ENCODE results near the gene SRRM5. TPM values are rescaled to one million over a fixed set of nuclear protein-coding genes. Genes with fewer than 3 reads are reported as not detected.
A peak's percentile ranks its signal among the peaks of the same experiment; 100 is the strongest.

The SRRM5 gene
- total and polyA plus RNA-seq, 2 of the 13 experiments (the other 11 are each of a cell fraction or from before 2014, with no cell fraction given) = 0.11 to 0.16 TPM

DNA sequence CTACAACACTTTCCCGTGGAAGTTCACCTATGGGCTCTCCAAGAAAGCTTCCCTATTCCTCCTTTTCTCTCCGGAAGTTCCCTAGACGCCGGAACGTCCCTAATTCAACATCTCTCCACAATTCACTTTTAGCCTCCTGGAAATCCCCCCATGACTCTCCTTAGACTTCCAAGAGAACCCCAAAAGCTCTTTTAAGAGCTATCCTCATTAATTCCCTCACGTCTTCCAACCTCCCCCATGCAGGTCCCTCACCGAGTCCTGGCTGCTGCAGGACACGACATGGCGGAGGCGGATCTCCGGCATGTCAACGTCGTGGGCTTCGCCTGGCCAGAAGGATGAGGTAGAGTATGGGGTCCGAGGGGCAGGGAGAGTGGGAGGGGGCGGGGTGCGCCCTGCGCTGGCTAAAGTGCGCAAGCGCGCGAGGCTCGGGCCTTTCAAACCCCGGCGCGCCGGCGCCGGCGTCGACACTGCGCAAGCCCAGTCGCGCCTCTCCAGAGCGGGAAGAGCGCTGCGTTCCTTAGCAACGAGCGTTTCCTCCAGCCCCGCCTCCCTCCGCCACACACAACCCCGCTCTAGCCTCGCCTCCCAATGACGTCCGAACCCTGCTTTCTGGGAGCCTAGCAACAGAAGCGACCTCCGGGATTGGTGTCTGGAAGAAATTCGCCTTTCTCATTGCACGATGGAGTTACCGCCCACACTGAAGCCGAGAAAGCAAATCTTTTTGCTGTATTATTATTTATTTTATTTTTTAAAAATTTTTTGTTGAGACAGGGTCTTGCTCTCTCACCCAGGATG, 36.5 kb upstream of the SRRM5 start, which contains the start of the genes PINLYP and XRCC1 (continued):
- TF ChIP-seq, protein P1, sequence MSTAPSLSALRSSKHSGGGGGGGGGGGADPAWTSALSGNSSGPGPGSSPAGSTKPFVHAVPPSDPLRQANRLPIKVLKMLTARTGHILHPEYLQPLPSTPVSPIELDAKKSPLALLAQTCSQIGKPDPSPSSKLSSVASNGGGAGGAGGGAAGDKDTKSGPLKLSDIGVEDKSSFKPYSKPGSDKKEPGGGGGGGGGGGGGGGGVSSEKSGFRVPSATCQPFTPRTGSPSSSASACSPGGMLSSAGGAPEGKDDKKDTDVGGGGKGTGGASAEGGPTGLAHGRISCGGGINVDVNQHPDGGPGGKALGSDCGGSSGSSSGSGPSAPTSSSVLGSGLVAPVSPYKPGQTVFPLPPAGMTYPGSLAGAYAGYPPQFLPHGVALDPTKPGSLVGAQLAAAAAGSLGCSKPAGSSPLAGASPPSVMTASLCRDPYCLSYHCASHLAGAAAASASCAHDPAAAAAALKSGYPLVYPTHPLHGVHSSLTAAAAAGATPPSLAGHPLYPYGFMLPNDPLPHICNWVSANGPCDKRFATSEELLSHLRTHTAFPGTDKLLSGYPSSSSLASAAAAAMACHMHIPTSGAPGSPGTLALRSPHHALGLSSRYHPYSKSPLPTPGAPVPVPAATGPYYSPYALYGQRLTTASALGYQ (CRISPR knock-in tag; IDR thresholded peaks at IDR 0.05) = no peak
- peak; percentile 75; the same call in 1 of the 2 replicates for TF ChIP-seq MAZ (IDR thresholded peaks at IDR 0.05; ENCODE audit: borderline replicate concordance, low read depth, low read length)
- TF ChIP-seq MAZ (CRISPR knock-in tag; IDR thresholded peaks at IDR 0.05; ENCODE audit: low read depth) = no peak
- TF ChIP-seq MED1 (CRISPR knock-in tag; IDR thresholded peaks at IDR 0.05) = peak; percentile 24; the same call in 1 of the 2 replicates
- TF ChIP-seq ZNF44 (CRISPR knock-in tag; IDR thresholded peaks at IDR 0.05) = no peak
- TF ChIP-seq ZBTB1 (CRISPR knock-in tag; IDR thresholded peaks at IDR 0.05; ENCODE audit: borderline replicate concordance) = no peak
- TF ChIP-seq, protein P2, sequence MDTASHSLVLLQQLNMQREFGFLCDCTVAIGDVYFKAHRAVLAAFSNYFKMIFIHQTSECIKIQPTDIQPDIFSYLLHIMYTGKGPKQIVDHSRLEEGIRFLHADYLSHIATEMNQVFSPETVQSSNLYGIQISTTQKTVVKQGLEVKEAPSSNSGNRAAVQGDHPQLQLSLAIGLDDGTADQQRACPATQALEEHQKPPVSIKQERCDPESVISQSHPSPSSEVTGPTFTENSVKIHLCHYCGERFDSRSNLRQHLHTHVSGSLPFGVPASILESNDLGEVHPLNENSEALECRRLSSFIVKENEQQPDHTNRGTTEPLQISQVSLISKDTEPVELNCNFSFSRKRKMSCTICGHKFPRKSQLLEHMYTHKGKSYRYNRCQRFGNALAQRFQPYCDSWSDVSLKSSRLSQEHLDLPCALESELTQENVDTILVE (CRISPR knock-in tag; IDR thresholded peaks at IDR 0.05) = peak; percentile 5; the same call in 1 of the 2 replicates
- TF ChIP-seq ZFP36L1 (CRISPR knock-in tag; IDR thresholded peaks at IDR 0.05) = no peak
- TF ChIP-seq RFX5 (IDR thresholded peaks at IDR 0.05; ENCODE audit: low read depth, low read length) = peak; percentile 98
- TF ChIP-seq, protein P3, sequence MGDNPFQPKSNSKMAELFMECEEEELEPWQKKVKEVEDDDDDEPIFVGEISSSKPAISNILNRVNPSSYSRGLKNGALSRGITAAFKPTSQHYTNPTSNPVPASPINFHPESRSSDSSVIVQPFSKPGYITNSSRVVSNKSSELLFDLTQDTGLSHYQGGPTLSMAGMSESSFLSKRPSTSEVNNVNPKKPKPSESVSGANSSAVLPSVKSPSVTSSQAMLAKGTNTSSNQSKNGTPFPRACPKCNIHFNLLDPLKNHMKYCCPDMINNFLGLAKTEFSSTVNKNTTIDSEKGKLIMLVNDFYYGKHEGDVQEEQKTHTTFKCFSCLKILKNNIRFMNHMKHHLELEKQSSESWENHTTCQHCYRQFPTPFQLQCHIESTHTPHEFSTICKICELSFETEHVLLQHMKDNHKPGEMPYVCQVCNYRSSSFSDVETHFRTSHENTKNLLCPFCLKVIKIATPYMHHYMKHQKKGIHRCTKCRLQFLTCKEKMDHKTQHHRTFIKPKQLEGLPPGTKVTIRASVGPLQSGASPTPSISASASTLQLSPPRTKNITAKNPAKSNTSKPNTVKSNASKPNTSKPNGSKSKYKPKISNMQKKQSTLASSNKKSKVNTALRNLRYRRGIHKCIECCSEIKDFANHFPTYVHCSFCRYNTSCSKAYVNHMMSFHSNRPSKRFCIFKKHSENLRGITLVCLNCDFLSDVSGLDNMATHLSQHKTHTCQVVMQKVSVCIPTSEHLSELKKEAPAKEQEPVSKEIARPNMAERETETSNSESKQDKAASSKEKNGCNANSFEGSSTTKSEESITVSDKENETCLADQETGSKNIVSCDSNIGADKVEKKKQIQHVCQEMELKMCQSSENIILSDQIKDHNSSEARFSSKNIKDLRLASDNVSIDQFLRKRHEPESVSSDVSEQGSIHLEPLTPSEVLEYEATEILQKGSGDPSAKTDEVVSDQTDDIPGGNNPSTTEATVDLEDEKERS (CRISPR knock-in tag; IDR thresholded peaks at IDR 0.05) = no peak
- no peak for TF ChIP-seq SETDB1 (CRISPR knock-in tag; IDR thresholded peaks at IDR 0.05; ENCODE audit: borderline replicate concordance)
- no peak for TF ChIP-seq ZC3H4 (CRISPR knock-in tag; IDR thresholded peaks at IDR 0.05; ENCODE audit: borderline replicate concordance)
- no peak for TF ChIP-seq TOE1 (CRISPR knock-in tag; IDR thresholded peaks at IDR 0.05)
- TF ChIP-seq EZH2 (conservative IDR thresholded peaks at IDR 0.05; ENCODE audit: low read depth, low read length) = no peak
- no peak for TF ChIP-seq ZNF761 (CRISPR knock-in tag; conservative IDR thresholded peaks at IDR 0.05)
- no peak for TF ChIP-seq SOX5 (CRISPR knock-in tag; IDR thresholded peaks at IDR 0.05; ENCODE audit: borderline replicate concordance)
- no peak for TF ChIP-seq RBM22 (optimal IDR thresholded peaks at IDR 0.05; ENCODE audit: low read length)
- no peak for TF ChIP-seq HNRNPL (IDR thresholded peaks at IDR 0.05; ENCODE audit: low read depth, low read length)
- no peak for TF ChIP-seq MEF2D (CRISPR knock-in tag; IDR thresholded peaks at IDR 0.05)
- 0 out of 2 replicates have a peak, but pooled peaks have one; percentile 12 for TF ChIP-seq ZFP1 (CRISPR knock-in tag; IDR thresholded peaks at IDR 0.05)
- TF ChIP-seq ZNF7 (CRISPR knock-in tag; IDR thresholded peaks at IDR 0.05) = no peak

Measured in HepG2 (cell line).